ENCODE results near the gene MSL1.
A peak's percentile ranks its signal among the peaks of the same experiment; 100 is the strongest.

Gene MSL1

DNA sequence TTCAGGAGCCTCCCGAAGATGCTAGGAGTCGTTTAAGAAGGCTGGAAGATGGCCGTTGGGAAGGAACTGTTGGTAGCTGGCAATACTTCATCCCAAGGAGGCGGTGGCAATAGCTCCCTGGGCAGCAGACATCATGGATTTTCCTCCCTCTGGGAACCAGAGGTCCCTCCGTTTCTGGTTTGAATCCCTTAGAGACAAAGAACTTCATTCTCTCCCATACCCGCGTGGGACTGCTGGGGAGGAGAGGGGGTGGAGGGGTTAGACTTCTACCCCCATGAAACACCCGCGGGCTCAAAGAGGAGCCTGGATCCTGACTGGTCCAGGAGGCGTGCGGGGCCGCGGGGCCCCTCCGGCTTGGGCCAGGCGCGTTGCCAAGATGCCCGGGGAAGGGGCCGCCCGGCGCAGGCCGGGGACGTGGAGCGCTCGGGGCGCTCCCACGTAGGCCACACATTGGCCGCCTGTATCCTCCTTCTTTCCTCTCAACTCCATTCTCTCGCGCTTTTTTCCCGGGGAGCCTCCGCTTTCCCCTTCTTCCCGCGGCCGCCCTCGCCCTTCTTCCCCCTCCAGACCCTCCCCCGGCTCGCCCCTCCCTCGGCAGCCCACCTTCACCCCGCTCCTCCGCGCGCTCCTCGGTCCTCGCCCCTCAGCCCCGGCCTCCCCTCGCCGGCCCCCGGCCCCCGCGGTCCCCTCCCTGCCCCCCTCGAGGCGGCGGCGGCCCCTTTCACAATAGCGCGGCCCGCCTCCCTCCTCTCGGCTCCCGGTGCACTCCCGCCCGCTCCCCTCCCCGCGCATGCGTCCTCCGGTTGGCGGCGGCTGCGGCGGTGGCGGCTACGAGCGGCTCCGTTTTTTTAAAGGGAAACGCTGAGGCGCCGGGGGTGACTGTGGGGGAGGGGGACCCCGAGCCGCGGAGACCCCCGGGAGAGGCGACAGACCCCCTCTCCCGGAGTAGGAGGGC lies at the start of gene MSL1:
Gene MSL1 (plus strand): TSS at position 791 of the 955 bp plus-strand sequence. CDS start 642 bp downstream, outside the sequence.
- no peak for TF ChIP-seq CTCF (conservative IDR thresholded peaks at IDR 0.05; ENCODE audit: low read depth, low read length)
- H3K4me3 ChIP-seq (ENCODE audit: low read length) = peak within 1 kb of the TSS; percentile 97
- DNase-seq (ENCODE audit: low read depth) = no peak

DNA sequence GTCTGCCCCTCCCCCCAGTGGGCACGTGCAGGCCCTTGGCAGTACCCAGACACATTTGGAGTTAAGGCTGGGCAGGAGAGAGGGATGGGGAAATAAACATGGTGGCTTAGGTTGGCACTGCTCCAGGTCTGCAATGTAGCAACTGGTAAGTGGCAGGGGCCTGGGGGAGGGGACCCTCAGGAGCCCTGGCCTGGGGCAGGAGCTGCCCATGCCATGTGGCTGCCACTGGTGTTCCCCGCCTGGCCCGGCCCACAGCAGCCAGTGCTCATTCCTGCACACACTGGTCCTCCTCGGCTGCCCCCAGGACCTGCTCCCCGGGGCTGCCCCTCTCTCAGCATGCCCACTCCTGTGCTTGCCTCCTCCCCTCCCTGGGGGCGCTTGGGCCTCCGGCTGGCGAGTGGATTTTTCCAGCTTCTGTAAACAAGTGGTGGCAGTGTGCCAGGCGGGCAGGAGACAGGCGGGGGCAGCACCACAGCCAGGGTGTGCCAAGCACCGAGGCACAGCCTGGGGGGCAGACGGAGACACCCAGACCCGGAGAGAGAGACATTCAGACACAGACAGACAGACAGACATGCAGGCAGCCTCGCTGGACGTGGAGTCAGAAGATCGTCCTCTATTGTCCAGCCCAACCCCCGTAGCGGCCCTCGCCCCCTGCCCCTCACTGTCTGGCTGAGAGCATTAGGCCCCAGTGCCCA lies 49.6 kb upstream of the MSL1 start:
- peak; percentile 81 for DNase-seq (ENCODE audit: low read depth)
- TF ChIP-seq CTCF (conservative IDR thresholded peaks at IDR 0.05; ENCODE audit: low read depth, low read length) = no peak
- peak overlapping the region; percentile 6 for H3K4me3 ChIP-seq (ENCODE audit: low read length)

- TF ChIP-seq CTCF (conservative IDR thresholded peaks at IDR 0.05; ENCODE audit: low read depth, low read length) = no peak
- no peak for DNase-seq (ENCODE audit: low read depth)
- no peak overlapping the region for H3K4me3 ChIP-seq (ENCODE audit: low read length)
These were observed 48.9 kb upstream of the MSL1 start for GRCh38 chr17:40072735-40073346.

DNA sequence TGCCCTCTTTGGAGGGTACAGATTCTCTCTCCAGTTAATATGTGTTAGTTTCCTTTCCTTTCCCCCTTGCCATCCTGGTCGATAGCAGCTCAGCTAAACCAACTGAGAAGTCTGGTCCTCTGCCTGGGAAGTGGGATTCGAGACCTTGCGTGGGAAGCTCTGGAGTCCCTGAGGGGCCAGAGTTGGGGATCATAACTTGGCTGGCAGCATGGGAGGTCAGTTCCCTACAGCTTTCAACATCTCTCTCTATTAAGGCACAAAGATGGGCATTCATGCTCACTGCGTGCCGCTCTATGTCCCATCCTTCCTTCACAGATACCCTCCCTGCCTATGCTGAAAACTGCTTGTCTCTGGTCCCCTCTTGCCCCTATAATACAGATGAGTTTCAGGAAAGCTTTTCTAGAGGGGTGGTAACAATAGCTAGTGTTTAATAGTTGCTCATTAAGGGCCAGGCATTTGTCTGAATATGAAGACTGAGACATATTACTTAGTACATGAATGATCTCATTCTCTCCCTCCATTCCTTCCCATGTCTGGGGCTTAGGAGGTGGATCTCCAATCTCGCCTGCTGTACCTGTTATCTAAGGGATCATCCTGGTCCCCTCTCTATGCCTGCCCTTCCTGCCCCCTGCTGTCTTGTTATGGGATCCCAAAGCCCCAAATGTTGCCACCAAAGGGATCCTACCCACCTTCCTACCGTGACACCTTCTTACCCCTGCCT lies 48.2 kb upstream of the MSL1 start:
- H3K4me3 ChIP-seq (ENCODE audit: low read length) = no peak overlapping the region
- TF ChIP-seq CTCF (conservative IDR thresholded peaks at IDR 0.05; ENCODE audit: low read depth, low read length) = no peak
- no peak for DNase-seq (ENCODE audit: low read depth)

GRCh38 chr17:40074175-40074512 lies 47.6 kb upstream of the MSL1 start:
- no peak for TF ChIP-seq CTCF (conservative IDR thresholded peaks at IDR 0.05; ENCODE audit: low read depth, low read length)
- DNase-seq (ENCODE audit: low read depth) = no peak
- no peak overlapping the region for H3K4me3 ChIP-seq (ENCODE audit: low read length)

DNA sequence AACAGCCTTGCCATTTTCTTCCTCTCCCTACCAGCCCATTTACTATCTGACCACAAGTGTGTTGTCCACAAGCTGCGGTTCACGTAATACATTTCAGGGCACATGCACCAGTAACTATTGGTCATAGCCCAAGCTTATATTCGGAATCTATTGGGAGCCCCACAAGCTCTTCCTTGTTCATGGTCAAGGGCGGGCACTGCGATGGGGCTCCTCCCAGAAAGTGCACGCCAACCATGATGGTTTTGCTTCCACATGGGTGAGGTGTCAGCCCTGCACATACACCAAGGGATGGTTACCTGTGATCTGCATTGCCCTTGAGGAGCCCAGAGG lies 46.9 kb upstream of the MSL1 start:
- no peak overlapping the region for H3K4me3 ChIP-seq (ENCODE audit: low read length)
- no peak for DNase-seq (ENCODE audit: low read depth)
- TF ChIP-seq CTCF (conservative IDR thresholded peaks at IDR 0.05; ENCODE audit: low read depth, low read length) = no peak

All from retinal pigment epithelial cell (primary cell).